HepG2 (cell line): Measurements from ENCODE around the gene TTLL12.

Experiments used
- NFE2L1 ChIP-seq: sonication (generic); formaldehyde crosslinking; IDR thresholded peaks from 2 replicates; pipeline ENCODE4 v1.4.0; 2020; ENCODE audit warnings: missing genetic modification reagents, mild to moderate bottlenecking, borderline replicate concordance
- SIN3A ChIP-seq: IDR thresholded peaks from 2 replicates; pipeline ENCODE4 v1.6.1; 2011; ENCODE audit warnings: low read depth, mild to moderate bottlenecking, control low read depth, low read length, borderline replicate concordance
- THYN1 ChIP-seq: sonication (generic); formaldehyde crosslinking; IDR thresholded peaks from 2 replicates; pipeline ENCODE4 v1.8.1; 2023; ENCODE audit warnings: low read depth, mild to moderate bottlenecking, moderate library complexity, missing genetic modification reagents, borderline replicate concordance
- ZFP36L1 ChIP-seq: sonication (generic); formaldehyde crosslinking; IDR thresholded peaks from 2 replicates; pipeline ENCODE4 v1.8.0; 2022; ENCODE audit warnings: mild to moderate bottlenecking, missing genetic modification reagents, moderate library complexity
- ZNF382 ChIP-seq: sonication (generic); formaldehyde crosslinking; IDR thresholded peaks from 2 replicates; pipeline ENCODE4 v1.5.0; 2020; ENCODE audit warnings: missing genetic modification reagents, mild to moderate bottlenecking, borderline replicate concordance
- TF ChIP-seq, protein P1 (sequence below), 2 experiments: IDR thresholded peaks; 2 replicates each; pipeline ENCODE4 v1.6.1; 2011 to 2012; ENCODE audit warnings: low read length in 2 of 2, borderline replicate concordance in 1 of 2, low read depth in 1 of 2, mild to moderate bottlenecking in 1 of 2, moderate library complexity in 1 of 2
- TF ChIP-seq, protein P2 (sequence below): sonication (generic); formaldehyde crosslinking; IDR thresholded peaks from 2 replicates; pipeline ENCODE4 v1.5.0; 2020; ENCODE audit warnings: missing genetic modification reagents

DNA sequence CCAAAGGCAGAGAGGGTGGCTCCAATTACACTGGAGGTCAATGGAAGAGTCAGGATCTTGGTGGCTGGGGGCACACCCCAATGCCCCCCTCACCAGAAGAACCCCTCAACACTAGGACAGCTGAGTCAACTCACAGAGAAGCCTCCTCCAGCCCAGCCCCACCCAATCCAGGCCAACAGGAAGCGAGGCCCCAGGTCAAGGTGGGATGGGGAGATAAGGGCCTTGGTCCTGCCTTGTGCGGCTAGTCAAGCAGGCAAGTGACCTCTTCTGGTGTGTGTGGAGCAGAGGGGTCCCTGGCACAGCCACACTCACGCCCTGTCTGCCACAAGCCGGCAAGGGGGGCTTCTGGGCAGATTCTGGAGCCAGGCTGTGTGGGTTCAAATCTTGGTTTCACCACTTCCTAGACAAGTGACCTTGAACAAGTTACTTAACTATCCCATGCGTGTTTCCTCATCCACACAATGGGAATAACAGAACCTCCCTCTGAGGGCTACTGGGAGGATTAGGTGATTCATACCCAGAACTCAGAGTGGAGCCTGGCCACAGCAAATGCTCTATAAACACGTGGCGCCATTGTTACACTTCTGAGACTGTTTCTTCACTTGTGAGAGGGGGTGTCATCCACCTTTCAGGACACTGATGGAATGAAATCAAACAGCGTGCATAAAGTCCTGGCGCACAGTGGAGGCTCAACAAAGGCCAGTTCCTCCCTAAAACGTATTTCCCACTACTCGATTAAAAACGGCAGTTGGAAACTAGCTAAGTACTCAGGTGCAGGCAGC is 3.2 kb downstream of the TTLL12 start:
- TF ChIP-seq, protein P1, sequence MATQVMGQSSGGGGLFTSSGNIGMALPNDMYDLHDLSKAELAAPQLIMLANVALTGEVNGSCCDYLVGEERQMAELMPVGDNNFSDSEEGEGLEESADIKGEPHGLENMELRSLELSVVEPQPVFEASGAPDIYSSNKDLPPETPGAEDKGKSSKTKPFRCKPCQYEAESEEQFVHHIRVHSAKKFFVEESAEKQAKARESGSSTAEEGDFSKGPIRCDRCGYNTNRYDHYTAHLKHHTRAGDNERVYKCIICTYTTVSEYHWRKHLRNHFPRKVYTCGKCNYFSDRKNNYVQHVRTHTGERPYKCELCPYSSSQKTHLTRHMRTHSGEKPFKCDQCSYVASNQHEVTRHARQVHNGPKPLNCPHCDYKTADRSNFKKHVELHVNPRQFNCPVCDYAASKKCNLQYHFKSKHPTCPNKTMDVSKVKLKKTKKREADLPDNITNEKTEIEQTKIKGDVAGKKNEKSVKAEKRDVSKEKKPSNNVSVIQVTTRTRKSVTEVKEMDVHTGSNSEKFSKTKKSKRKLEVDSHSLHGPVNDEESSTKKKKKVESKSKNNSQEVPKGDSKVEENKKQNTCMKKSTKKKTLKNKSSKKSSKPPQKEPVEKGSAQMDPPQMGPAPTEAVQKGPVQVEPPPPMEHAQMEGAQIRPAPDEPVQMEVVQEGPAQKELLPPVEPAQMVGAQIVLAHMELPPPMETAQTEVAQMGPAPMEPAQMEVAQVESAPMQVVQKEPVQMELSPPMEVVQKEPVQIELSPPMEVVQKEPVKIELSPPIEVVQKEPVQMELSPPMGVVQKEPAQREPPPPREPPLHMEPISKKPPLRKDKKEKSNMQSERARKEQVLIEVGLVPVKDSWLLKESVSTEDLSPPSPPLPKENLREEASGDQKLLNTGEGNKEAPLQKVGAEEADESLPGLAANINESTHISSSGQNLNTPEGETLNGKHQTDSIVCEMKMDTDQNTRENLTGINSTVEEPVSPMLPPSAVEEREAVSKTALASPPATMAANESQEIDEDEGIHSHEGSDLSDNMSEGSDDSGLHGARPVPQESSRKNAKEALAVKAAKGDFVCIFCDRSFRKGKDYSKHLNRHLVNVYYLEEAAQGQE (IDR thresholded peaks at IDR 0.05; ENCODE audit: borderline replicate concordance in 1 of 2, low read depth in 1 of 2, low read length in 2 of 2): no peak
- TF ChIP-seq THYN1 (no peak), NFE2L1 (CRISPR knock-in tag) (no peak), ZNF382 (CRISPR knock-in tag) (no peak), SIN3A (no peak), ZFP36L1 (CRISPR knock-in tag) (no peak)
- TF ChIP-seq, protein P2, sequence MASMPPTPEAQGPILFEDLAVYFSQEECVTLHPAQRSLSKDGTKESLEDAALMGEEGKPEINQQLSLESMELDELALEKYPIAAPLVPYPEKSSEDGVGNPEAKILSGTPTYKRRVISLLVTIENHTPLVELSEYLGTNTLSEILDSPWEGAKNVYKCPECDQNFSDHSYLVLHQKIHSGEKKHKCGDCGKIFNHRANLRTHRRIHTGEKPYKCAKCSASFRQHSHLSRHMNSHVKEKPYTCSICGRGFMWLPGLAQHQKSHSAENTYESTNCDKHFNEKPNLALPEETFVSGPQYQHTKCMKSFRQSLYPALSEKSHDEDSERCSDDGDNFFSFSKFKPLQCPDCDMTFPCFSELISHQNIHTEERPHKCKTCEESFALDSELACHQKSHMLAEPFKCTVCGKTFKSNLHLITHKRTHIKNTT: no peak
